Activated B cell treated with CpG ODN at 0.5 μM for 24 hours (primary cell): ENCODE results near the gene SLC15A2. TPM values are rescaled to one million over a fixed set of nuclear protein-coding genes. Genes with fewer than 3 reads are reported as not detected.

Experiments
- ATAC-seq: fragments of 200-7000 bp; cut with Tn5 transposase; one replicate; pipeline ENCODE4 v1.10.0; 2021; ENCODE audit warnings: low read depth, mild to moderate bottlenecking, moderate library complexity
- CTCF ChIA-PET: fragments of 350-600 bp; sonication (Branson Sonifier 250); formaldehyde crosslinking; loops from one replicate; lab custom pipeline; 2021; ENCODE audit warnings: antibody characterized with exemption; lab: Charles Lee
- POLR2A ChIA-PET: fragments of 350-600 bp; sonication (Branson Sonifier 250); formaldehyde crosslinking; loops from one replicate; lab custom pipeline; 2021; ENCODE audit warnings: antibody characterized with exemption; lab: Charles Lee
- DNase-seq: peaks from one replicate; pipeline ENCODE4 v3.0.0; 2022
- H3K27ac Mint-ChIP-seq: one replicate; pipeline ENCODE4 v1.8.0; 2020; ENCODE audit warnings: mixed read lengths
- H3K27me3 Mint-ChIP-seq: one replicate; pipeline ENCODE4 v1.8.0; 2021; ENCODE audit warnings: mixed read lengths
- H3K36me3 Mint-ChIP-seq: one replicate; pipeline ENCODE4 v1.8.0; 2021; ENCODE audit warnings: low read depth, mixed read lengths
- H3K4me1 Mint-ChIP-seq: one replicate; pipeline ENCODE4 v1.8.0; 2021; ENCODE audit warnings: mixed read lengths
- H3K4me3 Mint-ChIP-seq: one replicate; pipeline ENCODE4 v1.8.0; 2020; ENCODE audit warnings: mild to moderate bottlenecking, mixed read lengths
- H3K9me3 Mint-ChIP-seq: one replicate; pipeline ENCODE4 v1.8.0; 2020; ENCODE audit warnings: mixed read lengths
- intact Hi-C: fragments of 100-400 bp; cut with micrococcal nuclease; formaldehyde crosslinking; loops from one replicate; pipeline ENCODE4 v1.15.1; 2024
- total RNA-seq: library from RNA; stranded (reverse); gene quantifications from 2 replicates; pipeline ENCODE4 v1.2.3, GENCODE V29; 2022
- TF ChIP-seq, protein P1 (sequence below): fragments of 200-600 bp; IDR thresholded peaks from one replicate; pipeline ENCODE4 v1.8.0; 2022; ENCODE audit warnings: antibody characterized with exemption, mild to moderate bottlenecking

The SLC15A2 gene
- total RNA-seq, 1 donor from 2014 or later, result 16.0 TPM

GRCh38 chr3:121957674-121958415 is 63.6 kb downstream of the SLC15A2 start:
- Mint-ChIP-seq H3K36me3 (peaks cover 24% of the 10 kb centered on the region), H3K27me3 (no peaks in the 10 kb centered on the region), H3K4me1 (peaks cover 29% of the 10 kb centered on the region), H3K9me3 (peaks cover 3% of the 10 kb centered on the region), H3K4me3 (no peak overlapping the region), H3K27ac (peak overlapping the region; percentile 59)
- POLR2A ChIA-PET, result no interaction called here
- ATAC-seq (peak; percentile 58), DNase-seq (no peak)
- CTCF ChIA-PET, result interaction anchor here (1.0 kb wide), 1 partner anchor 38 kb away, joined by 3 read pairs; no protein-coding TSS in a partner anchor
- intact Hi-C loops, result loop anchor here (2.0 kb wide), 1 partner anchor 23 kb away; no protein-coding TSS in a partner anchor
- TF ChIP-seq, protein P1, sequence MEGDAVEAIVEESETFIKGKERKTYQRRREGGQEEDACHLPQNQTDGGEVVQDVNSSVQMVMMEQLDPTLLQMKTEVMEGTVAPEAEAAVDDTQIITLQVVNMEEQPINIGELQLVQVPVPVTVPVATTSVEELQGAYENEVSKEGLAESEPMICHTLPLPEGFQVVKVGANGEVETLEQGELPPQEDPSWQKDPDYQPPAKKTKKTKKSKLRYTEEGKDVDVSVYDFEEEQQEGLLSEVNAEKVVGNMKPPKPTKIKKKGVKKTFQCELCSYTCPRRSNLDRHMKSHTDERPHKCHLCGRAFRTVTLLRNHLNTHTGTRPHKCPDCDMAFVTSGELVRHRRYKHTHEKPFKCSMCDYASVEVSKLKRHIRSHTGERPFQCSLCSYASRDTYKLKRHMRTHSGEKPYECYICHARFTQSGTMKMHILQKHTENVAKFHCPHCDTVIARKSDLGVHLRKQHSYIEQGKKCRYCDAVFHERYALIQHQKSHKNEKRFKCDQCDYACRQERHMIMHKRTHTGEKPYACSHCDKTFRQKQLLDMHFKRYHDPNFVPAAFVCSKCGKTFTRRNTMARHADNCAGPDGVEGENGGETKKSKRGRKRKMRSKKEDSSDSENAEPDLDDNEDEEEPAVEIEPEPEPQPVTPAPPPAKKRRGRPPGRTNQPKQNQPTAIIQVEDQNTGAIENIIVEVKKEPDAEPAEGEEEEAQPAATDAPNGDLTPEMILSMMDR, result no peak

GRCh38 chr3:121958801-121959200 is 64.6 kb downstream of the SLC15A2 start:
- DNase-seq (no peak), ATAC-seq (no peak)
- Mint-ChIP-seq H3K27ac (no peak overlapping the region), H3K4me1 (peaks cover 29% of the 10 kb centered on the region), H3K36me3 (peaks cover 24% of the 10 kb centered on the region), H3K4me3 (no peak overlapping the region), H3K9me3 (peaks cover 3% of the 10 kb centered on the region), H3K27me3 (no peaks in the 10 kb centered on the region)
- intact Hi-C loops, result no loop called here
- POLR2A ChIA-PET, result interaction anchor here (0.6 kb wide), 1 partner anchor 129 kb away, joined by 4 read pairs; no protein-coding TSS in a partner anchor
- TF ChIP-seq, protein P1, result no peak
- CTCF ChIA-PET, result no interaction called here

DNA sequence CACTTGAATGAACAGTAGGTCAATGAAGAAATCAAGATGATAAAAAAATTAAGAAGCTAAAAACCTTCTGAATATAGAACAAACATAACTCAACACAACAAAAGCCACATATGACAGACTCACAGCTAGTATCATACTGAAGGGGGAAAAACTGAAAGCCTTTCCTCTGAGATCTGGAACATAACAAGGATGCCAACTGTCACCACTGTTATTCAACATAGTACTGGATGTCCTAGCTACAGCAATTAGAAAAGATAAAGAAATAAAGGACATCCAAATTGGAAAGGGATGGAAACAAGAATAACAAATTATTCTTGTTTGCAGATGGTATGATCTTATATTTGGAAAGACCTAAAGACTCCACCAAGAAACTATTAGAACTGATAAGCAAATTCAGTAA is 67.1 kb downstream of the SLC15A2 start:
- Mint-ChIP-seq H3K4me3 (no peak overlapping the region), H3K36me3 (peaks cover 17% of the 10 kb centered on the region), H3K27ac (no peak overlapping the region), H3K9me3 (peaks cover 13% of the 10 kb centered on the region), H3K4me1 (peaks cover 25% of the 10 kb centered on the region), H3K27me3 (no peaks in the 10 kb centered on the region)
- DNase-seq, result no peak
- TF ChIP-seq, protein P1, result no peak
- intact Hi-C loops, result no loop called here
- ATAC-seq, result no peak
- ChIA-PET POLR2A (no interaction called here), CTCF (no interaction called here)

- CTCF ChIA-PET, result no interaction called here
Observed at GRCh38 chr3:121962443-121962842, 68.2 kb downstream of the SLC15A2 start.

DNA sequence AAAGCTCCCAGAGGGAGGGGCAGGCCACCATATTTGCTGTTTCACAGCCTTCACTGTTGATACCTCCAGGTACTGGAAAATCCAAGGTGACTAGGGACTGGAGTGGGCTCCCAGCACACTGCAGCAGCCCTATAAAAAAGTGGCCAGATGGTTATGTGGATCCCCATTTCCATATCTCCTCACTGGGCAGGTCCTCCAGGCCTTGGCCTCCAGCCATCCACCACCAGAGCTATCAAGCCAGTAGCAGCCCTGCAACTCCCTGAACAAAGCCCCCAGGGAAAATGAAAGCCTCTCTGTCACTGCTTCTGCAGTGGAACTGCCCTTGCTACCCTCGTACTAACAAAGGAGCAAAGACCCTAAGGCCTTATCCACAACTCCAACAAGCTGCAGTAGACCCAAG is 69.4 kb downstream of the SLC15A2 start:
- ChIA-PET CTCF (no interaction called here), POLR2A (no interaction called here)
- intact Hi-C loops, result no loop called here
- no peak for ATAC-seq
- Mint-ChIP-seq H3K27ac (no peak overlapping the region), H3K36me3 (peaks cover 8% of the 10 kb centered on the region), H3K9me3 (peaks cover 15% of the 10 kb centered on the region), H3K4me3 (no peak overlapping the region), H3K4me1 (peaks cover 3% of the 10 kb centered on the region), H3K27me3 (no peaks in the 10 kb centered on the region)
- TF ChIP-seq, protein P1, result no peak
- DNase-seq, result no peak

More at GRCh38 chr3:121962443-121962842, 68.2 kb downstream of the SLC15A2 start:
- TF ChIP-seq, protein P1, result no peak
- Mint-ChIP-seq H3K36me3 (peaks cover 14% of the 10 kb centered on the region), H3K9me3 (peaks cover 15% of the 10 kb centered on the region), H3K4me1 (peaks cover 14% of the 10 kb centered on the region), H3K27me3 (no peaks in the 10 kb centered on the region), H3K27ac (no peak overlapping the region), H3K4me3 (no peak overlapping the region)
- intact Hi-C loops, result no loop called here
- DNase-seq, result no peak
- POLR2A ChIA-PET, result no interaction called here
- ATAC-seq, result no peak
